Adrenal gland (tissue), 5 donors: ENCODE results near the gene ADAMTS6.

ENCODE experiments used
- CTCF ChIP-seq, 6 experiments: fragments of 450-650 bp in 4 of 6; fragments of 200-600 bp in 2 of 6; sonication (generic) in 1 of 6; IDR thresholded peaks; 1 replicate in 5 of 6; 2 replicates in 1 of 6; pipeline versions ENCODE4 v1.5.1 to v1.8.0; 2016 to 2021; ENCODE audit warnings: antibody characterized with exemption in 6 of 6, mild to moderate bottlenecking in 2 of 6, moderate library complexity in 1 of 6
- POLR2A ChIP-seq, 2 donors: fragments of 450-650 bp; IDR thresholded peaks; one replicate each; pipeline ENCODE4 v1.6.1; 2017; ENCODE audit warnings: antibody characterized with exemption in 2 of 2, mild to moderate bottlenecking in 2 of 2, moderate library complexity in 1 of 2
- donor health status: DM: no; HTN: no; CAD: no.

- no peak for TF ChIP-seq CTCF (IDR thresholded peaks at IDR 0.05)
- TF ChIP-seq POLR2A (IDR thresholded peaks at IDR 0.05), result no peak
Observed at GRCh38 chr5:65434122-65434521, 47.6 kb downstream of the ADAMTS6 start.
